BE2C (cell line): ENCODE data around the gene ARID3A.

Experiments
- DNase-seq: peaks from one replicate; pipeline ENCODE4 v3.0.0-alpha.2; 2020
- H3K27me3 ChIP-seq: fragments of 250-450 bp; sonication (Bioruptor Pico); 2 replicates; pipeline ENCODE4 v1.5.1; 2020; ENCODE audit warnings: mild to moderate bottlenecking
- H3K36me3 ChIP-seq: fragments of 250-450 bp; sonication (Bioruptor Pico); 2 replicates; pipeline ENCODE4 v1.5.1; 2020; ENCODE audit warnings: mild to moderate bottlenecking
- H3K4me1 ChIP-seq: fragments of 250-450 bp; sonication (Bioruptor Pico); 2 replicates; pipeline ENCODE4 v1.5.1; 2020
- H3K4me3 ChIP-seq: 2 replicates; pipeline ENCODE4 v1.5.1; 2011; ENCODE audit warnings: low read depth, low read length
- H3K9me3 ChIP-seq: fragments of 250-450 bp; sonication (Bioruptor Pico); 2 replicates; pipeline ENCODE4 v1.5.1; 2020
- TF ChIP-seq, protein P1 (sequence below): IDR thresholded peaks from 2 replicates; pipeline ENCODE4 v1.5.1; 2012; ENCODE audit warnings: mild to moderate bottlenecking, low read depth, low read length

Gene ARID3A

DNA sequence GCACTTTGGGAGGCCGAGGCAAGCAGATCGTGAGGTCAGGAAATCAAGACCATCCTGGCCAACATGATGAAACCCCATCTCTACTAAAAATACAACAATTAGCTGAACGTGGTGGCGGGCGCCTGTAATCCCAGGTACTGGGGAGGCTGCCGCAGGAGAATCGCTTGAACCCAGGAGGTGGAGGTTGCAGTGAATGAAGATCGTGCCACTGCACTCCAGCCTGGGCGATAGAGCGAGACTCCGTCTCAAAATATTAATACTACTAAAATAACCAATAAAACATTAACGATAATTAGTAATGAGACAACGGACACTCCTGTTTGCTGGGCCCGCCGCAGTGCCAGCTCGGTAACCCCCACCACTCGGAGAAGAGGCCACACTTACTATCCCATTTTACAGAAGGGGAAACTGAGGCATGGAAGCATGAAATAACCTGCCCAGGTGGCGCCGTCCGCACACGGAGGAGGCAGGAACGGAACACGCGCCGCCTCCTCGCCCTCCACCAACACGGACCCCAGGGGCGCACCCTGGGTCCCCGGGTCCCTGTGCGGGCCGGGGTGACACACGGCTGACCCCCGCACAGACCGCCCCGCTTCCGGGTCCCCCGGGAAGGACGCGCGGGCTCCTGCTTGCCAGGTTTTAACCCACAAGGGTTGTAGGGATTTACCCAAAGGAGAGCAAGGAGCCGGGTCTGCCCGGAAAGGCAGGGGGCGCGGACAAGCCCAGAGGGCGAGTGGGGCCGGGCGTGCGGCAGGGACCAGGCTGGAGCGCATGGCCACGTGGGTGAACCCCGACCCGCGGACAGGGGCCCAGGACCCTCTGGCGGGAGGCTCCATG lies 14.4 kb upstream of the ARID3A start:
- TF ChIP-seq, protein P1, sequence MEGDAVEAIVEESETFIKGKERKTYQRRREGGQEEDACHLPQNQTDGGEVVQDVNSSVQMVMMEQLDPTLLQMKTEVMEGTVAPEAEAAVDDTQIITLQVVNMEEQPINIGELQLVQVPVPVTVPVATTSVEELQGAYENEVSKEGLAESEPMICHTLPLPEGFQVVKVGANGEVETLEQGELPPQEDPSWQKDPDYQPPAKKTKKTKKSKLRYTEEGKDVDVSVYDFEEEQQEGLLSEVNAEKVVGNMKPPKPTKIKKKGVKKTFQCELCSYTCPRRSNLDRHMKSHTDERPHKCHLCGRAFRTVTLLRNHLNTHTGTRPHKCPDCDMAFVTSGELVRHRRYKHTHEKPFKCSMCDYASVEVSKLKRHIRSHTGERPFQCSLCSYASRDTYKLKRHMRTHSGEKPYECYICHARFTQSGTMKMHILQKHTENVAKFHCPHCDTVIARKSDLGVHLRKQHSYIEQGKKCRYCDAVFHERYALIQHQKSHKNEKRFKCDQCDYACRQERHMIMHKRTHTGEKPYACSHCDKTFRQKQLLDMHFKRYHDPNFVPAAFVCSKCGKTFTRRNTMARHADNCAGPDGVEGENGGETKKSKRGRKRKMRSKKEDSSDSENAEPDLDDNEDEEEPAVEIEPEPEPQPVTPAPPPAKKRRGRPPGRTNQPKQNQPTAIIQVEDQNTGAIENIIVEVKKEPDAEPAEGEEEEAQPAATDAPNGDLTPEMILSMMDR, result no peak
- Histone ChIP-seq H3K4me3 (no peak overlapping the region), H3K4me1 (no peaks in the 10 kb centered on the region), H3K27me3 (peaks cover 2% of the 10 kb centered on the region), H3K9me3 (no peaks in the 10 kb centered on the region), H3K36me3 (no peaks in the 10 kb centered on the region)
- DNase-seq, result no peak

DNA sequence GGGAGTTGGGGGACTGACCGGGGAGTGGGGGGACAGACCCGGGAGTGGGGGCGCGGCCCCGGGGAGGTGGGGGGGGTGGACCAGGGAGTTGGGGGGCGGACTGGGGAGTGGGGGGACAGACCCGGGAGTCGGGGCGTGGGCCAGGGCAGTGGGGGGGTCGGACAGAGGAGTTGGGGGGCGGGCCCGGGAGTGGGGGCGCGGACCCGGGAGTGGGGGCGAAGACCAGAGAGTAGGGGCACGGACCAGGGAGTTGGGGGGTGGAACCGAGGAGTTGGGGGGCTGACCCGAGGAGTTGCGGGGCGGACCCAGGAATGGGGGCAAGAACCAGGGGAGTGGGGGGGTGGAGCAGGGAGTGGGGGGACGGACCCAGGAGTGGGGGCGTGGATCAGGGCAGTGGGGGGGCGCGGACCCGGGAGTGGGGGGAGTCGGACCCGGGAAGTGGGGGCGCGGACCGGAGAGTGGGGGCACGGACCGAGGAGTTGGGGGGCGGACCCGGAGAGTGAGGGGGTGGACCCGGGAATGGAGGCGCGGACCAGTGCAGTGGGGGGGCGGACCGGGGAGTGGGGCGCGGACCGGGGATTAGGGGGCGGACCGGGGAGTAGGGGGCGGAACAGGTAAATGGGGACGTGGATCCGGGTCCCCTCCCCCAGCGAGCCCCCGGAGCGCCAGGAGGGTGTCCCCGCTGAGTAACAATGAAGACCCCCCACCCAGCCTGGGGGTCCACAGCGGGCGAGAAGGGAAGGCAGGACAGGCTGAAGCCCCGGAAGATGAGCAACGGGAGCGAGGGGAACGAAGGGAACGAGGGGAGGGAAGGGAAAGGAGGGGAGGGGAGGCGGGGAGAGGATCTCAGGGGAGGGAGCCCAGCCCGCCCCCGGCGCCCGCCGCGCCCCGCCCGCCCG lies 13.4 kb upstream of the ARID3A start:
- Histone ChIP-seq H3K9me3 (no peaks in the 10 kb centered on the region), H3K4me1 (no peaks in the 10 kb centered on the region), H3K4me3 (peak overlapping the region; percentile 66), H3K27me3 (peaks cover 11% of the 10 kb centered on the region), H3K36me3 (no peaks in the 10 kb centered on the region)
- TF ChIP-seq, protein P1, result no peak
- no peak for DNase-seq

DNA sequence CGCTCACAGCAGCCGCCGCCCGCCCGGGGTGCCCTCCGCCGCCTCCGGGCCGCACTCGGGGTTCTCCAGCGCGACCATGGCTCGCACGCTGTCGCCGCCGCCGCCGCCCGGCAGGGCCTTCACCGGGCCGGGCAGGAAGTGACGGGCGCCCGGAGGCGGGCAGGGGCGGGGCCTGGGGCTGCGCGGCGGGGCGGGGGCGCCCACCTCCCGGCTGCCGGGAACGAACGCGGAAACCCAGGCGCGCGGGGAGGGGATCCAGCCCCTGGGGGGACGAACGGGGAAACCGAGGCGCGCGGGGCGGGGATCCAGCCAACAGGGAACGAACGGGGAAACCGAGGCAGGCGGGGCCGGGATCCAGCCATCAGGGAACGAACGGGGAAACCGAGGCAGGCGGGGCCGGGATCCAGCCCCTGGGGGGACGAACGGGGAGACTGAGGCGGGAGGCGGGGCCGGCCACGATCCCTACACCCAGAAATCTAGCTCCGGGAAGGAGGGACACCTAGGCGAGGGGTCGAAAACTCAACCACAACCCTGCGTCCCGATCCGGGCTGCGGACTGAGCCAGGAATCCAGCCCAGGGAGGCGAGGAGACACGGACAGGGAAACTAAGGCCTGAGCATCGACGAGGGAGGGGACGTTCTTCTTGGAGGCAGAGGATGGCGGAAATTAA lies 12.6 kb upstream of the ARID3A start, which contains the start of gene R3HDM4:
TSS of gene R3HDM4 (minus strand) at position 140 of the 669 bp plus-strand sequence. CDS start at position 78, 62 bp downstream.
- Histone ChIP-seq H3K4me3 (peak within 1 kb of the TSS; percentile 66), H3K27me3 (peaks cover 19% of the 10 kb centered on the region), H3K9me3 (no peaks in the 10 kb centered on the region), H3K4me1 (no peaks in the 10 kb centered on the region), H3K36me3 (no peaks in the 10 kb centered on the region)
- peak; percentile 82 for DNase-seq
- TF ChIP-seq, protein P1, result no peak

DNA sequence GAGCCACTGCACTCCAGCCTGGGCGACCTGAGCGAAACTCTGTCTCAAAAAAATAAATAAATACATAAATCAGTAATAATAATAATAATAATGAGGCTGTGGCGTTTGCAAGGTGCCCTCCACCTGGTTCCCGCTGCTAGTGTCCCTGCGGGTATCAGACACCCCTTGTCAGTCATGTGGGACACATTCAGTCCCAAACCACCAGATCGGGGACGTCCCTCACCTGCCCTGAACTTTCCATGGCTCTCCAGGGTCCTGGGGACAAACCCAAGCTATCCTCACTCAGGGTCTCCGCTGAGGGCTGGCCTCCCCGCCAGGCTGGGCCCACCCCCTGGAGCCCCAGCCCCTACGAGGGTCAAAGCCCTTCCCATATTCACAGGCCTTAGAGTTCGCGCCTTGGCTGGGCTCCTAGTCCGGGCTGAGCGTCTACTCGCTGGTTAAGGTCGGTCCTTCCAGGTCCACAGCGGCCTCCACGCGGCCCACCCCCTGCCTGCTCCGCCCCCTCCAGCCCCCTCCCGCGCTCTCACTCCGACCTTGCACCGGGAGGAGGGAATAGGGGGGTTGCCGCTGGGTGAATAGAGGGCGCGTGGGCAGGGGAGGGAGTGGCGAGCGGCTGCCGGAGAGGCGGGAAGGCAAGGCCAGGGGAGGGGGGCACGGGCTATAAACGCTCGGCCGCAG lies 9.1 kb upstream of the ARID3A start:
- Histone ChIP-seq H3K4me1 (no peaks in the 10 kb centered on the region), H3K4me3 (no peak overlapping the region; the same call in 1 of the 2 replicates), H3K27me3 (peaks cover 48% of the 10 kb centered on the region), H3K9me3 (no peaks in the 10 kb centered on the region), H3K36me3 (no peaks in the 10 kb centered on the region)
- DNase-seq, result no peak
- TF ChIP-seq, protein P1, result no peak

DNA sequence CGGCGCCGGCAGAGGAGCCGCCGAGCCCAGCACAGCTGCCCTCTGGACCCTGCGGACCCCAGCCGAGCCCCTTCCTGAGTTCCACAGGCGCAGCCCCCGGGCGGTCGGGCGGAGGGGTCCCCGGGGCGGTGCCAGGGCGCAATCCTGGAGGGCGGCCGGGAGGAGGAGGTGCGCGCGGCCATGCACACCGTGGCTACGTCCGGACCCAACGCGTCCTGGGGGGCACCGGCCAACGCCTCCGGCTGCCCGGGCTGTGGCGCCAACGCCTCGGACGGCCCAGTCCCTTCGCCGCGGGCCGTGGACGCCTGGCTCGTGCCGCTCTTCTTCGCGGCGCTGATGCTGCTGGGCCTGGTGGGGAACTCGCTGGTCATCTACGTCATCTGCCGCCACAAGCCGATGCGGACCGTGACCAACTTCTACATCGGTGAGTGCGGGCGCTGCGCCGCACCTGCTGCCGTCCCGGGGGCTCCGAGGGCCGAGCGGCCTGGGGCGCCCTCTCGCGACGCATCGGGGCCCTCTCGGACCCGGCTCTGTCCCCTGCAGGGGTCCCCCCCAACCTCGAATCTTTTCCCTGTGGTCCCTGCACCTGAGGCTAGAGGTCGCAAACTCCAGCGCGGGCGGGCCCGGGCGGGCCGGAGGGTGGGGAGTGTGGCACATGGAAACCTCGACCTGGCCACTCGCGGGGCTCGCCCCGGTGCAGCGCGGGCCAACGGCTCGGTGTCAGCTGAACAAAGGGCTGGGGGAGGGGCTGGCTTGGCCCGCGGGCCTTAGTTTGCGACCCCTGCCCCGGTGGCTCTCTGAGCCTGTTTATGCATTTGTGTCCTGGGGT lies 8.3 kb upstream of the ARID3A start, which contains the start of gene KISS1R:
TSS of gene KISS1R (plus strand) at position 11 of the 829 bp plus-strand sequence. CDS start at position 181, 170 bp downstream.
- H3K27me3 ChIP-seq, result peaks cover 48% of the 10 kb centered on the region
- H3K4me1 ChIP-seq, result no peaks in the 10 kb centered on the region
- H3K36me3 ChIP-seq, result no peaks in the 10 kb centered on the region
- H3K9me3 ChIP-seq, result no peaks in the 10 kb centered on the region
- H3K4me3 ChIP-seq, result peak within 1 kb of the TSS; percentile 23
- TF ChIP-seq, protein P1, result peak; percentile 55
- DNase-seq, result peak; percentile 65
